AG09319 (cell line): Measurements from ENCODE around the gene TPD52L2.
"Not testable (repeated sequence)": the region's sequence is repeated elsewhere in the genome, so short reads cannot be mapped to it uniquely, and the experiment has no call there.

Experiments
- DNase-seq: peaks from one replicate; pipeline ENCODE4 v3.0.0-alpha.2; 2010; ENCODE audit warnings: low read depth; ENCODE audit errors: extremely low read depth
- CTCF ChIP-seq: IDR thresholded peaks from 2 replicates; pipeline ENCODE4 v1.5.1; 2011; ENCODE audit warnings: low read depth, mild to moderate bottlenecking, inconsistent platforms, low read length, moderate library complexity

Gene TPD52L2

DNA sequence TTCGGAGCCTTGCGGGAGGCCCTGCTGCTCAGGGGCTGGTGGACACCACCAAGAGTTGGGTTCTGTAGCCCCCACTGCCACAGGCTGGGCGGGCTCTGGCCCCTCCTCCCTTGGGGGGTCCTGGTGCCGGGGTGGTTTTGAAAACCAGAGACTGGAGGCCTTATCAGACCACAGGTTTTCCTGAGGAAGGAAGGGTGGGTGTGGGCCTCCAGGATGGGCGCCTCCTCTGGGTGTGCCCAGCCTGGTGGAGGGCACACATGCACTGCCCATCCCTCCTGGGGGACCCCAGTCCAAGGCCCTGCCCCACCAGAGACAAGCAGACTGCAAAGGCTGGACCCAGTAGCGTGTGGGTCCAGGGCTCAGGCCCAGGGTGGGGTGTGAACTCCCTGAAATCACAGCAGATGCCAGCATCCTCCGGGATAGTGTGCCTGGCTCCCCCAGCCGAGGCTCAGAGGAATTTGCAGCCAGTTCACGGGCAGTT, 20.5 kb upstream of the TPD52L2 start:
- no peak for TF ChIP-seq CTCF
- DNase-seq: no peak

DNA sequence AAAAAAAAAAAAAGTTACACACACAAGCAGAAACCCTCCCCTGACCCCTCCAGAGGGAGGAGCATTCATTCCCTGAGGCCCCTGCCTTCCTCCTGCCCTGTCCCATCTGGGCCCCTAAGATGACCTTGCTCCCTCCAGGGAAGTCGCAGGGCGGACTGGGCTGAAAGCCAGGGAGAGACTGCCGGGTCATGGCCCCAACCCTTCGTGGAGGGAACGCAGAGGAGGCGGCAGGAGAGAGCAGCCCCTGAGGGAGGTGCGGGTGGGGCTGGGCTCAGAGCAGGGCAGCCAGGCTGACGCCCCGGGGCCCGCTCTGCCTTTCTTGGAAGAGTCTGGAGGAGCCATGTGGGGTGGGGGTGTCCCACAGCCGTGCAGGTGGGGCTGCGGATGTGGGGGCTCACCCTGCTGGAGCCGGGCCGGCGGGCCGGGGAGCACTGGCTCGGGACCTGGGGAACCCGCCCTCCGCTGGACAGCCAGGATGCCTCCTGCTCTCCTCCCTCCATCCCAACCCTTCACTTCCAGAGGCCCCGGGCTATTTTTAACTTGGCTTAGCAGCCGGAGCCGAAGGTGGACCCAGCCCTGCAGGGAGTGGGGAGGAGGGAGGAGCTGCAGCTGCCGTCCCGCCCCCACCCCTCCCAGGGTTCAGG, 18.8 kb upstream of the TPD52L2 start:
- DNase-seq: no peak
- TF ChIP-seq CTCF: no peak

DNA sequence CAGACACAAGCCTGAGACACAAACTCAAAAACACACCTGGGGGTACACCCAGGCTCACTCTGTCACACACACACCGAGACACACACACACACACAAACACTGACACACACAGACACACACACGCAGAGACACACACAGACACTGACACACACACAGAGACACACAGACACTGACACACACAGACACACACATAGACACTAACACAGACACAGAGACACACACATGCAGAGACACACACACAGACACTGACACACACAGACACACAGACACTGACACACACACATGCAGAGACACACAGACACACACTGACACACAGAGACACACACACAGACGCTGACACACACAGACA, 18.2 kb upstream of the TPD52L2 start:
- DNase-seq: no peak
- no peak for TF ChIP-seq CTCF

DNA sequence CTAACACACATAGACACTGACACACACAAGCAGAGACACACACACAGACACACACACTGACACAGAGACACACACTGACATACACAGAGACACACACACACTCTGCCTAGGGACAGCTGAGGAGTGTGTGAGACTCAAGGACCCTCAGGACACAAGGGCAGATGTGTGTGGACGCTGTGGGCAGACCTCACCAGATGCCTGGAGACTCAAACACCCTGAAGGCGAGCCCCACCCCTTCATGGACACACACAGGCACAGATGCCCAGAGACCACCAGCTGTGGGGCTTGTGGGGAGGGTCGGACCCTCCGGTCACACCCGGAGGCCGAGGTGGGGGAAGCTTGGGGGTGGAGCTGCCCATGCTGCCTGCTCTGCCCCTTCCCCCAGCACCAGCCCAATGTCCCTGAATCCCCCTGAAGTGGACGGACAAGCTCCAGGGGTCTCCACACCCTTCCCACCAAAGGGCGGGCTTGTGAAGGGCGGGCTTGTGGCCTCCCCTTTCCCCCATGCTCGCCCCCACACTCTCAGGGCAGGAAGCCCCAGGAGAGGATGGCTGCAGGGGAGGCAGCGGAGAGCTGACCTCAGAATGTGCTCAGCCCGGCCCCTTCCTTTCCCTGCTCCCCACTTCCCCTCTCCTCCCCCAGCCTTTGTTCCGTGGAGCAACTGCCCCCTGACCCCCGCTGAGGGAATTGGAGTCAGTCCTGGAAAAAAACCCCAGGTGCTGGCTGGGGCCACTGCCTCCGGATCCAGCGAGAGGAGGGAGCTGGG, 17.6 kb upstream of the TPD52L2 start:
- DNase-seq: no peak
- TF ChIP-seq CTCF: no peak

- DNase-seq: no peak
- TF ChIP-seq CTCF: no peak
Observed at GRCh38 chr20:63848003-63848911, 16.8 kb upstream of the TPD52L2 start.

DNA sequence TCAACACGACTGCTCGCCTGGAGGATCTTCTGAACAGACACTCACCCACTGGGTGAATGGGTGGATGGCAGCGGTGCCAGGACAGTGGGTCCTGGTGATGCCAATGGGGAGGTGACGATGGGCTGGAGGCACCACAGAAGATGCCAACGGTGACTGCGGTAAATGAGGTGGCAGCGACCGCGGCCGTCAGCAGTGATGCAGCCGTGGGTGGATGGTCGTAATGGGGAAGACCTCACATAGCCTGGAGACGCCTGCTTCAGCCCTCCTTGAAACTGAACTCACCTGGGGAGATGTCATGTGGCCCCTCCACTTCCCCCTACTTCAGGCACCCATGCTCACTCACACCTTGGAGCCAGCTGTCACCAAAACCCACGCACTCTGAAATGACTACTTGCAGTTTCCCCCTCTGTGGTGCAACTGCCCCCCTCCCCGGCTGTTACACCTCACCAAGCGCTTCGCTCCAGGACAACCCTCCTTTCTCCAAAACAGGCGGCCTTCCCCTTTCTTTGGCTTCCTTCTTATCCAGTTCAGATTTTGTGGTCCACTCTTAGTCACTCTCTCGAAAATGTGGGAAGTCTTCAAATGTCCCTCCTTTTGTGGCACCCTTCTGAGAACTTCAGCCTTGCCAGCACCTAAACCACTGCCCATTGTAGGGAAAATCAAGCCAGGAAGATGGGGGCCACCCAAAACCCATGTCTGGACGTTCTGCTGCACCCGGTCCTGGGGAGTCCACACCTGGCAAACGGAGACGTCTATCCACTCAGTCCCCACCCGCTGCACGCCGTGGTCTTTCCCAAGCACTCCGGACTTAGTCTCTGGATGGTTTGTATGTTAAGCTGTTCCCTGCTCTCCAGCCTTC, 14.2 kb upstream of the TPD52L2 start:
- no peak for TF ChIP-seq CTCF
- DNase-seq: no peak

GRCh38 chr20:63851548-63851943, 13.5 kb upstream of the TPD52L2 start:
- DNase-seq: not testable (repeated sequence)

DNA sequence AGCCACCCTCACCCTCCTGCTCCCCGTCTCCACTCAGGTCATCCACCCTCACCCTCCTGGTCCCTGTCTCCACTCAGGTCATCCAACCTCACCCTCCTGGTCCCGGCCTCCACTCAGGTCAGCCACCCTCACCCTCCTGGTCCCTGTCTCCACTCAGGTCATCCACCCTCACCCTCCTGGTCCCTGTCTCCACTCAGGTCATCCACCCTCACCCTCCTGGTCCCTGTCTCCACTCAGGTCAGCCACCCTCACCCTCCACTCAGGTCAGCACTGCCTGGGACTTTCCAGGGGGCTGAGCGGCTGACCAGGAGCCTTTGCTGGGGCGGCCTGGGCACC, 11.4 kb upstream of the TPD52L2 start:
- DNase-seq: not testable (repeated sequence)
